Tibial nerve (tissue), 4 donors: Measurements from ENCODE around the gene TUBB2B. TPM values are rescaled to one million over a fixed set of nuclear protein-coding genes. Genes with fewer than 3 reads are reported as not detected.
A peak's percentile ranks its signal among the peaks of the same experiment; 100 is the strongest.
"Not testable (repeated sequence)": the region's sequence is repeated elsewhere in the genome, so short reads cannot be mapped to it uniquely, and the experiment has no call there.

Experiments
- DNase-seq, 2 donors: peaks; one replicate each; pipeline ENCODE4 v3.0.0-alpha.2; 2019; ENCODE audit warnings: low spot score in 2 of 2
- H3K27ac ChIP-seq, 4 donors: fragments of 200-600 bp; sonication (generic) in 3 of 4; one replicate each; pipeline ENCODE4 v1.5.1; 2017 to 2019; ENCODE audit warnings: mild to moderate bottlenecking in 1 of 4
- H3K27me3 ChIP-seq, 2 donors: fragments of 200-600 bp; sonication (generic) in 1 of 2; one replicate each; pipeline versions ENCODE4 v1.5.1 to v1.6.0; 2017 to 2019
- H3K36me3 ChIP-seq, 3 donors: fragments of 200-600 bp; sonication (generic); one replicate each; pipeline ENCODE4 v1.5.1; 2018 to 2019
- H3K4me1 ChIP-seq, 4 donors: fragments of 200-600 bp; sonication (generic) in 3 of 4; one replicate each; pipeline ENCODE4 v1.5.1; 2017 to 2019
- H3K4me3 ChIP-seq, 4 donors: fragments of 200-600 bp; sonication (generic) in 3 of 4; one replicate each; pipeline ENCODE4 v1.5.1; 2017 to 2019; ENCODE audit warnings: mild to moderate bottlenecking in 1 of 4, moderate library complexity in 1 of 4
- H3K9me3 ChIP-seq, 4 donors: fragments of 200-600 bp; sonication (generic) in 3 of 4; one replicate each; pipeline ENCODE4 v1.5.1; 2017 to 2019
- CTCF ChIP-seq, 5 experiments: fragments of 200-600 bp in 3 of 5; fragments of 450-650 bp in 2 of 5; sonication (generic) in 3 of 5; IDR thresholded peaks; one replicate each; pipeline ENCODE4 v1.5.1; 2016 to 2019; ENCODE audit warnings: antibody characterized with exemption in 5 of 5, mild to moderate bottlenecking in 3 of 5, moderate library complexity in 2 of 5
- EP300 ChIP-seq, 2 donors: sonication (generic); formaldehyde crosslinking; IDR thresholded peaks; one replicate each; pipeline ENCODE4 v1.6.1; 2017; ENCODE audit warnings: antibody characterized with exemption in 2 of 2, mild to moderate bottlenecking in 1 of 2
- POLR2A ChIP-seq, 2 donors: fragments of 450-650 bp; IDR thresholded peaks; one replicate each; pipeline ENCODE4 v1.6.1; 2017; ENCODE audit warnings: antibody characterized with exemption in 2 of 2, mild to moderate bottlenecking in 2 of 2, moderate library complexity in 2 of 2
- WGBS, 2 donors: methylation state at CpG; one replicate each; pipeline ENCODE4 v1.1.5; 2018; 5-methylcytosine and 5-hydroxymethylcytosine counted together
- total RNA-seq, 4 donors: library from RNA; depleted of rRNA; stranded (reverse); fragments of >200 nt; gene quantifications; one replicate each; pipeline ENCODE4 v1.1.0, GENCODE V29; 2016

TUBB2B gene
- total RNA-seq, 4 donors from 2014 or later = 13.7 to 47.6 (median 32.6) TPM

- TF ChIP-seq CTCF (IDR thresholded peaks at IDR 0.05) = no peak
- TF ChIP-seq EP300 (IDR thresholded peaks at IDR 0.05) = no peak
- TF ChIP-seq POLR2A (IDR thresholded peaks at IDR 0.05) = no peak
- H3K4me1 ChIP-seq = peaks cover 0 to 8% (median 0%) of the 10 kb centered on the region in 4 donors
- no peak overlapping the region for H3K27ac ChIP-seq
- peaks cover 0 to 4% (median 0%) of the 10 kb centered on the region in 4 donors for H3K9me3 ChIP-seq
- no peak for DNase-seq
- whole genome bisulfite sequencing, 2 donors = 77 to 85% methylated on average over 5 of the region's 5 CpGs
- no peak overlapping the region for H3K4me3 ChIP-seq
- H3K27me3 ChIP-seq = no peaks in the 10 kb centered on the region
- H3K36me3 ChIP-seq = no peaks in the 10 kb centered on the region
These were observed 28.1 kb downstream of the TUBB2B start for GRCh38 chr6:3199382-3199781.

GRCh38 chr6:3197734-3198133 is 29.7 kb downstream of the TUBB2B start:
- not testable (repeated sequence) for H3K27me3 ChIP-seq, H3K4me1 ChIP-seq, DNase-seq, H3K9me3 ChIP-seq, H3K27ac ChIP-seq, H3K4me3 ChIP-seq, H3K36me3 ChIP-seq
- WGBS, 2 donors = 93% methylated on average over 5 of the region's 5 CpGs

GRCh38 chr6:3196770-3197169 is 30.7 kb downstream of the TUBB2B start:
- Histone ChIP-seq H3K9me3 (peaks cover 0 to 4% (median 0%) of the 10 kb centered on the region in 4 donors), H3K36me3 (no peaks in the 10 kb centered on the region), H3K4me3 (no peak overlapping the region), H3K4me1 (peaks cover 0 to 8% (median 0%) of the 10 kb centered on the region in 4 donors), H3K27ac (no peak overlapping the region), H3K27me3 (no peaks in the 10 kb centered on the region)
- DNase-seq = no peak
- 75 to 82% methylated on average over 5 of the region's 5 CpGs for WGBS, 2 donors
- TF ChIP-seq EP300 (IDR thresholded peaks at IDR 0.05) = no peak
- no peak for TF ChIP-seq CTCF (IDR thresholded peaks at IDR 0.05)
- TF ChIP-seq POLR2A (IDR thresholded peaks at IDR 0.05) = no peak

- H3K27ac ChIP-seq = peak overlapping the region in 2 of 4 donors; percentile 68 to 71
- peaks cover 0 to 8% (median 0%) of the 10 kb centered on the region in 4 donors for H3K4me1 ChIP-seq
- no peak for TF ChIP-seq POLR2A (IDR thresholded peaks at IDR 0.05)
- no peak for TF ChIP-seq EP300 (IDR thresholded peaks at IDR 0.05)
- H3K9me3 ChIP-seq = peaks cover 0 to 4% (median 0%) of the 10 kb centered on the region in 4 donors
- H3K36me3 ChIP-seq = no peaks in the 10 kb centered on the region
- no peak for DNase-seq
- H3K4me3 ChIP-seq = no peak overlapping the region
- no peaks in the 10 kb centered on the region for H3K27me3 ChIP-seq
- WGBS, 2 donors = 77 to 79% methylated on average over 16 of the region's 16 CpGs
These were observed 31.6 kb downstream of the TUBB2B start for GRCh38 chr6:3195695-3196497.

- Histone ChIP-seq H3K36me3 (no peaks in the 10 kb centered on the region), H3K4me3 (no peak overlapping the region), H3K4me1 (peaks cover 0 to 8% (median 0%) of the 10 kb centered on the region in 4 donors), H3K27ac (peak overlapping the region; percentile 57 to 71 (median 68)), H3K9me3 (peaks cover 0 to 4% (median 0%) of the 10 kb centered on the region in 4 donors), H3K27me3 (no peaks in the 10 kb centered on the region)
- no peak for TF ChIP-seq EP300 (IDR thresholded peaks at IDR 0.05)
- TF ChIP-seq POLR2A (IDR thresholded peaks at IDR 0.05) = no peak
- TF ChIP-seq CTCF (IDR thresholded peaks at IDR 0.05) = no peak
- DNase-seq = no peak
- 58 to 60% methylated on average over 5 of the region's 5 CpGs for WGBS, 2 donors
These were observed 32.1 kb downstream of the TUBB2B start for GRCh38 chr6:3195420-3195694.

- TF ChIP-seq POLR2A (IDR thresholded peaks at IDR 0.05) = no peak
- TF ChIP-seq EP300 (IDR thresholded peaks at IDR 0.05) = peak in 1 of 2 donors; percentile 49
- H3K4me3 ChIP-seq = no peak overlapping the region
- H3K27ac ChIP-seq = peak overlapping the region; percentile 57 to 71 (median 68)
- H3K4me1 ChIP-seq = peaks cover 0 to 8% (median 0%) of the 10 kb centered on the region in 4 donors
- 33 to 34% methylated on average over 19 of the region's 19 CpGs for WGBS, 2 donors
- no peak for DNase-seq
- H3K36me3 ChIP-seq = no peaks in the 10 kb centered on the region
- H3K9me3 ChIP-seq = peaks cover 0 to 4% (median 0%) of the 10 kb centered on the region in 4 donors
- no peaks in the 10 kb centered on the region for H3K27me3 ChIP-seq
These were observed 32.7 kb downstream of the TUBB2B start for GRCh38 chr6:3194535-3195419.
